HL-60 (cell line): ENCODE results near the gene LDB3.

ENCODE experiments used
- CTCF ChIP-seq: IDR thresholded peaks from one replicate; pipeline ENCODE4 v1.5.1; 2011; ENCODE audit warnings: low read length, control low read depth, inconsistent platforms; ENCODE audit not compliant: insufficient read depth
- GABPA ChIP-seq: IDR thresholded peaks from 2 replicates; pipeline ENCODE4 v1.6.1; 2012; ENCODE audit warnings: low read depth
- POLR2AphosphoS5 ChIP-seq: IDR thresholded peaks from 2 replicates; pipeline ENCODE4 v1.6.1; 2012; ENCODE audit warnings: low read depth
- REST ChIP-seq: IDR thresholded peaks from 2 replicates; pipeline ENCODE4 v1.6.1; 2012; ENCODE audit warnings: low read depth; ENCODE audit not compliant: insufficient replicate concordance
- SPI1 ChIP-seq: IDR thresholded peaks from 2 replicates; pipeline ENCODE4 v1.6.1; 2012; ENCODE audit warnings: low read depth, mild to moderate bottlenecking, borderline replicate concordance

- TF ChIP-seq CTCF (no peak), REST (no peak), POLR2AphosphoS5 (no peak), SPI1 (no peak), GABPA (no peak)
Observed at GRCh38 chr10:86687750-86688149, 19.4 kb downstream of the LDB3 start.
